AG04449 (cell line): ENCODE results near the gene PRODH.
"Not testable (repeated sequence)": the region's sequence is repeated elsewhere in the genome, so short reads cannot be mapped to it uniquely, and the experiment has no call there.

Source experiments
- CTCF ChIA-PET: fragments of 350-600 bp; formaldehyde crosslinking; extraction: SDS; loops from one replicate; lab custom pipeline; 2021; ENCODE audit warnings: antibody characterized with exemption; lab: Yijun Ruan, JAX
- POLR2A ChIA-PET: fragments of 400-600, 350-600 bp; formaldehyde crosslinking; extraction: SDS; loops from one replicate; lab custom pipeline; 2020; ENCODE audit warnings: antibody characterized with exemption, inconsistent platforms; lab: Yijun Ruan, JAX
- DNase-seq: peaks from one replicate; pipeline ENCODE4 v3.0.0-alpha.2; 2010; ENCODE audit warnings: low read depth, low spot score
- H3K4me3 ChIP-seq: 2 replicates; pipeline ENCODE4 v1.5.1; 2011; ENCODE audit warnings: low read depth, mild to moderate bottlenecking, control low read depth, low read length
- TF ChIP-seq, protein P1 (sequence below): IDR thresholded peaks from one replicate; pipeline ENCODE4 v1.5.1; 2011; ENCODE audit warnings: mild to moderate bottlenecking, moderate library complexity, low read length, control low read depth, inconsistent platforms; ENCODE audit not compliant: insufficient read depth; ENCODE audit errors: missing control alignments

PRODH gene

DNA sequence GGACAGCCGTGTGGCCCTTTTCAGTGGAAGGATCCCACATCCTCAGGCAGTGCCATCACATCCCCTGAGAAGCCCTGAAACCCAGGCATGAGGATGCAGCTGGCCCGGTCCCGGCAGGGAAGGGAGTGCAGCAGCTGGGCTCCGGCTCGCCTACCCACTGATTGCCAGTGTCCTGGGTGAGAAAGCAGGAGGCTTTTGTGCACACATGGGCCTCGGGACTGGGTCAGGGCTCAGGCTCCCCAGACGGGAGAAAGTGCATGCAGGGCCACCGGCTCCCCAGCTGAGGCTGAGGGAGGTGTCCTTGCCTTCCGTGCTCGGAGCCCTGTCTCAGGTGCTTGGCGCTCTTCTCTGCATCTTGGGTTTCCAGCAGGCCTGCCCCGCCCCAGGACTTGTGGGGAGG lies 23.6 kb upstream of the PRODH start:
- H3K4me3 ChIP-seq, POLR2A ChIA-PET, DNase-seq, CTCF ChIA-PET: not testable (repeated sequence)

DNA sequence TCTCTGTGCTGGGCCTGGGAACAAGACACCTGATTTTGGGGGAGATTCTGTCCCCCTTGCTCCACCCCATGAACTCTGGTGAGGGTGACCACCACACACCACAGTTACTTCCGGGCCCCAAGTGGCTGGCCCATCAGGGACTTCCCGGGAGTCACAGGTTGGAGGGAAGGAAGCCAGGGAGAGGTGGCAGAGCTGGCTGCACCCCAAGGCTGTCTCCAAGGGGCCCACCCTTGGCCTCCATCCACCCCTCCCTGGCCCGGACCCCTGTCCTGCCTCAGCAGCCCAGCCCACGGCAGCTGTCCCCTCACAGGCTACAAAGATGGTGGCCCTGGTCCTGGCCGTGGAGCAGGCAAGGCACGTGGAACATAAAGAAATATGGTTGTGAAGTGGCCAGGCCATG lies 23.2 kb upstream of the PRODH start:
- CTCF ChIA-PET, H3K4me3 ChIP-seq, DNase-seq, POLR2A ChIA-PET: not testable (repeated sequence)

DNA sequence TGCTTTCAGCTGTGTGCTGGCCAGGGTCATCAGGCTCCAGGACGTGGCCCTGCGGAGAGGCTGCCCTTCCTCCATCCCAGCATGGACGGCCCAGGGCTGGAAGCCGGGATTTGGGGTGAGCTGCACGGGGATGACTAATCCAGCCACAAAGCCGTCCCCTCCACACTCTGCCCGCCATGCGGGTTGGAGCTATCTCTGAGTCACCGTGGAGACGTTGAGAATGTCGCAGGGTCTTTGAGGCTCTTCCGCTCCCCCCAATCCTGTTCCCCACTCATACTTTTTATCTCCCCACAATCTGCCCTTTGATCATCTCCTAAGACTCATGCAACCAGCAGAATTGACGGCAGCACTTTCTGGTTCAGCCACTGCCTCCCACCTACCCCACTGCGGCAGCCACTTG lies 22.6 kb upstream of the PRODH start:
- H3K4me3 ChIP-seq, DNase-seq, CTCF ChIA-PET, POLR2A ChIA-PET: not testable (repeated sequence)

DNA sequence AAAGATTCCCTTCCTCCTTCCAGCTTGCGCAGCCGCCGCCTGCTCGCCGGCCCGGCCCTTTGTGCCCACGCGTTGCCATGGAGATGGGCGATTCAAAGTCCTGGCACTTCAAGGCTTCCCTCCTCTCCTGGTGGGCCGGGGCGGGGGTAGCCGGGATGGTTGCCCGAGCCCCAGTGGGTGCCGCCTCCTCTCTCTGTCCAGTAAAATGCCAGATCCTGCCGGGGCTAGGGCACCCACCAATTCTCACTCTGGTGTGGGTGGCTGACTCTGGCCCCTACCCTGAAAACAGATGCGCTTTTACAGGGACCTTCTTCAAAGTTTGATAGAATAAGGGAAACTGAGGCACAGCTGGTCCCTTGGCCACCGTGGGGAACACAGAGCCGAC lies 22.2 kb upstream of the PRODH start:
- DNase-seq, POLR2A ChIA-PET, H3K4me3 ChIP-seq, CTCF ChIA-PET: not testable (repeated sequence)

DNA sequence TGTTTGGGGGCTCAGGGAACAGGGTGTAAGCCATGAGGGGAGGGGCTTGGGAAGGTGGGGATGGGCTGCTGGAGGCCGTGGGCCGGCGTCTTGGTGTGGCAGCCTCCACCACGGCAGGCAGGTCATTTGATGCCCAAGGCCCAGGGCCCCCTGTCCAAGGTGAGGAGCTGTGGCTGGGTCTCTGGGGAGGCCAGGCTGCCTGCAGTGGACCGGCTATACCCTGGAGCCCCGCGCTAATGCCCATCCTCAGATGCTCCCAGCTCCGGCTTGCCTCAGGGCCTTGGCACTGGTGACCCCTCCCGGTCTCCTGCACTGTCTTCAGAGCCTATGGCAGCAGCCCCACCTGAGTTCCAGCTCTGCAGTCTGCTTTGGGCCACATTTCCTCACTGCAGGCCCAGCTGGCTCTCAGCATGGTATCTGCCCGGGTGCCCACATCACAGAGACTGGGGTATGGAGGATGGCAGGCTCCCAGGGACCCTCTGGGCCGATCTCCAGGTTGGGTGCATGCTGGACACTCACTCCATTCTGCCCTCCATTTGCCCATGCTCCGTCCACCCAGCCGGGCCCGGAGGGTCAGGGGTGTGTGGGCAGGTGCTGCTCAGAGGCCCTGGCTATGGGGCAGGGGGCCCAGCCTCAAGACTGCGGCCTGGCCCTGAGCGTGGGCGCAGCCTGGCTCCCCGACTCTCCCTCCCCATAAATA lies 21.7 kb upstream of the PRODH start:
- H3K4me3 ChIP-seq, CTCF ChIA-PET, DNase-seq, POLR2A ChIA-PET: not testable (repeated sequence)

DNA sequence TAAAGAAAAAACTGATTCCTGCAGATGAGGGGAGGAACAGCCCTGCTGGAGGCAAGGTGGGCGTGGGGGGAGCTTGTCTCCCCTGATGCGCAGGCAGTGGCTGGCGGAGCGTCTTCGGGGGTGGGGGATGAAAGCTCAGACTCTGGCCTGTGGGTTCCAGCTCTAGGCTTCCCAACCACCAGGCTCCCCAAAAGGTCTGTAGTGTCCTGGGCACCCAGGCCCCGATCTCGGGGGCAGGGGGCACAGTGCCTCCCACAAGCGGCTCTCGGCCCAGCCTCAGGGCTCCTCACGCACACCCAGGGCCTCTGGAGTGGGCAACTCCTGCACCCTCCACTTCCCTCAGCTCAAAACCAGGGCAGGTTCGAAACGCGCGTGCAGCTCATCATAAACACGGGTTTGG lies 20.9 kb upstream of the PRODH start:
- H3K4me3 ChIP-seq, DNase-seq, POLR2A ChIA-PET: not testable (repeated sequence)
- CTCF ChIA-PET, result interaction anchor here (2.3 kb wide), 1 partner anchor 187 kb away, joined by 12 read pairs; the partner anchor contains the start of gene ESS2

DNA sequence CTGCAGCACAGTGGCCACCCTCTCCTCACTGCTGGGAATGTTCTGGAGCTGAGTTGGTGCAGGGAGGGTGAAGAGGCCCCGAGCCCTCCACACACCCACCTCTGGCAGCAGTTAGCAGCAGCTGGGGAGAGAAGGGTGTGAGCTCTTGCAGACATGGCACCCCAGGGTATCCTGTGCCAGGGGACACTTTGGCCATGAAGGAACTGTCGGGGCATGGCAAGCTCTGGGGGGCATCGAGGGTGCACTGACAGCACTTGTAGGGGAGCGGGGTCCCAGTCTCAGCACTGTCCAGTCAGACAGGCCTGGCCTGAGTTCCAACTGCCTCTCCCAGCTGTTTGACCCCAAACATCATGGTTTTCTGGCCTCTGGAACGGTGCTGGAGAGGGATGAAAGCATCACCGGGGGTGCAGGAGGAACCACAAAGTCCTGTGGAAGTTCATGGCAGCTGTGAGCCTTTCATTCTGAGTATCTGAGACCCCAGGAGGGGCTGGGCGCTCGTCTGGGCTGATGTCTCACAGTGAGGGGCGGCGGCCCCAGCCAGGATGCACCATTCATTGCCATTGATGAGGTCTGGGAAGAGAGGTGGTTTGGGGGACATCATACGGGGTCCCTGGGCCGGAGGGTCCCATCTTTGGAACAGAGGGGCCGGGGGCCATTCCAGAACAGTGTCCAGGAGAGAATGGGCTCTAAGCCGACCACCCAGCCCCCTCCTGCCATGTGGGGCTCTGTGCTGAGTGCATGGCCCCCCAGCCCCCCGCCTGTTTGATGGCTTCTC lies 20.2 kb upstream of the PRODH start:
- POLR2A ChIA-PET, result not testable (repeated sequence)

DNA sequence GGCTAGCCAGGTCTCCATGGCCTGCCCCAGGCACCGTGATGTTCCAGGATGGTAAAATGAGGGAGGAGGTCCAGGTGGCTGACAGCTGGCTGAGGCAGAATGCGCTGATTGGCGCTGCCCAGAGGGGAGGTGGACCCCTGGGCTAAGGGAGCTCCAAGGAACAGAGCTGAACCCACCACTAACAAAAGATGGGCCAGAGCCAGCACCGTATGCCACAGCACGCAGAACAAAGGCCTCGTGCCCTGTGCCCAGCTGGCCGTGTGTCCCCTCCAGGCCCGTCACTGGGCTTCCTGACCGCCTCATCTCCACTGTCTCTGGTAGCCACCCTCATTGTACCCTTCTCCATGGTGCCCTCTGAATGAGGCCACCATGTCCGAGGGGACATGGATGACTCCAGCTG lies 19.6 kb upstream of the PRODH start:
- TF ChIP-seq, protein P1, sequence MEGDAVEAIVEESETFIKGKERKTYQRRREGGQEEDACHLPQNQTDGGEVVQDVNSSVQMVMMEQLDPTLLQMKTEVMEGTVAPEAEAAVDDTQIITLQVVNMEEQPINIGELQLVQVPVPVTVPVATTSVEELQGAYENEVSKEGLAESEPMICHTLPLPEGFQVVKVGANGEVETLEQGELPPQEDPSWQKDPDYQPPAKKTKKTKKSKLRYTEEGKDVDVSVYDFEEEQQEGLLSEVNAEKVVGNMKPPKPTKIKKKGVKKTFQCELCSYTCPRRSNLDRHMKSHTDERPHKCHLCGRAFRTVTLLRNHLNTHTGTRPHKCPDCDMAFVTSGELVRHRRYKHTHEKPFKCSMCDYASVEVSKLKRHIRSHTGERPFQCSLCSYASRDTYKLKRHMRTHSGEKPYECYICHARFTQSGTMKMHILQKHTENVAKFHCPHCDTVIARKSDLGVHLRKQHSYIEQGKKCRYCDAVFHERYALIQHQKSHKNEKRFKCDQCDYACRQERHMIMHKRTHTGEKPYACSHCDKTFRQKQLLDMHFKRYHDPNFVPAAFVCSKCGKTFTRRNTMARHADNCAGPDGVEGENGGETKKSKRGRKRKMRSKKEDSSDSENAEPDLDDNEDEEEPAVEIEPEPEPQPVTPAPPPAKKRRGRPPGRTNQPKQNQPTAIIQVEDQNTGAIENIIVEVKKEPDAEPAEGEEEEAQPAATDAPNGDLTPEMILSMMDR, result no peak
- no peak overlapping the region for H3K4me3 ChIP-seq
- ChIA-PET POLR2A (no interaction called here), CTCF (interaction anchor here (1.5 to 2.3 kb wide), 2 partner anchors 188 to 674 kb away, joined by 4 to 12 read pairs; partner anchors contain the start of gene ESS2)
- DNase-seq, result no peak

More for the DNA sequence above, 20.2 kb upstream of the PRODH start:
- CTCF ChIA-PET, result interaction anchor here (1.5 to 2.3 kb wide), 2 partner anchors 188 to 674 kb away, joined by 4 to 12 read pairs; partner anchors contain the start of gene ESS2
- DNase-seq, H3K4me3 ChIP-seq: not testable (repeated sequence)

DNA sequence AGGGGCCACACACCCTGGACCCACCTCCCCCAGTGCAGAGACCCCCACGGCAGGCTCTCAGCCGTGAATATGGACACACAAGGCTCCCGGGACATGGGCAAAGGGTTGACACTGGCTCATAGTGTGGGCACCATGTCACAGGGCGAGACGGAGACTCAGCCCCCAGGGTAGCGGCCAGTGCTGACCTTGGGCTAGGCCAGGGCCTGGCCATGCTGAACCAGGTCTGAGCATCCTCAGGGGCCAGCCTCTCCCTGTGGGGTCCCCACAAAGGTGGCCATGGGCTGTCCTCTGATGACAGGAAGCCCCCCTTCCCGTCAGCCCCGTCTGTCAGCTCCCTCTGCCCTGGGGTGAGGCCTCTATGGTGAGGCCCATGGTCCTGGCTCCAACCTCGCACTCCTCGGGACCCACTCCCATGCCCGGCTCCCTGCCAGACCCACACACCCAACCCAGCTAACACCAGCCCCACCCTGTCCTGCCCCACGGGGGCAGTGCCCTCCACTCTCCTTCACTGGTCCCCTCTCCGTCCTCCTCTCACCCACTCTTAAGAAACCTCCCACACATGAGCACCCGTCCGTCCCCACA lies 19.0 kb upstream of the PRODH start:
- ChIA-PET CTCF (interaction anchor here (1.2 to 2.3 kb wide), 5 partner anchors 8 to 675 kb away, joined by 3 to 12 read pairs (median 3); partner anchors contain the start of gene ESS2), POLR2A (no interaction called here)
- TF ChIP-seq, protein P1, result no peak
- no peak overlapping the region for H3K4me3 ChIP-seq
- DNase-seq, result no peak
